GM13977 (cell line): Measurements from ENCODE around the gene PRSS27.
"Not testable (repeated sequence)": the region's sequence is repeated elsewhere in the genome, so short reads cannot be mapped to it uniquely, and the experiment has no call there.

Source experiments
- DNase-seq: peaks from one replicate; pipeline ENCODE4 v3.0.0; 2012; ENCODE audit warnings: low spot score
- in situ Hi-C: fragments of 300-500 bp; cut with MboI; formaldehyde crosslinking; loops from one replicate; pipeline ENCODE4 v1.12.0; 2022; ENCODE audit warnings: low sequenced_read_pairs, low pct_unique_long_range_greater_than_20kb, mixed read lengths, inconsistent platforms; ENCODE audit not compliant: unreplicated experiment
- TF ChIP-seq, protein P1 (sequence below): IDR thresholded peaks from 2 replicates; pipeline ENCODE4 v1.5.1; 2012; ENCODE audit warnings: mild to moderate bottlenecking, control low read depth; ENCODE audit not compliant: insufficient read depth; ENCODE audit errors: extremely low read depth, missing control alignments

PRSS27 gene

DNA sequence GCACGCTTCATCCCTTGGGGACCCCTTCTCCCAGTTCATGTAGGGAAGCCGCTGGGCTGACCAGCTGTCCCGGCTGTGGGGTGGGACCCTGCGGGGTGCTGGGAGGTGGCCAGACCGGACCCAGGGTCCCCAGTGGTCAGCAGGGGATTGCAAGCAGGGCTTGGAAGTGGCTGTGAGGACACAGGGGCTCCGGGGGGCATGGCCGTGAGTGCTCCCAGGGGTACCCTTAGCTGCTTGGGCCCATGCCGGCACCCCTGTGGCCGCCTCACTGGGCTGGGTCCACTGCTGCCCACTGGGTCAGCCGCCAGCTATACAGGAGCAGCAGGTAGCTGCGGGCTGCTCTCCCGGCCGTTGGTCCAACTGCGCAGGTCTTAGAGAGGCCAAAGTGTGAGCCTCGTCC, 18.8 kb downstream of the PRSS27 start:
- TF ChIP-seq, protein P1, sequence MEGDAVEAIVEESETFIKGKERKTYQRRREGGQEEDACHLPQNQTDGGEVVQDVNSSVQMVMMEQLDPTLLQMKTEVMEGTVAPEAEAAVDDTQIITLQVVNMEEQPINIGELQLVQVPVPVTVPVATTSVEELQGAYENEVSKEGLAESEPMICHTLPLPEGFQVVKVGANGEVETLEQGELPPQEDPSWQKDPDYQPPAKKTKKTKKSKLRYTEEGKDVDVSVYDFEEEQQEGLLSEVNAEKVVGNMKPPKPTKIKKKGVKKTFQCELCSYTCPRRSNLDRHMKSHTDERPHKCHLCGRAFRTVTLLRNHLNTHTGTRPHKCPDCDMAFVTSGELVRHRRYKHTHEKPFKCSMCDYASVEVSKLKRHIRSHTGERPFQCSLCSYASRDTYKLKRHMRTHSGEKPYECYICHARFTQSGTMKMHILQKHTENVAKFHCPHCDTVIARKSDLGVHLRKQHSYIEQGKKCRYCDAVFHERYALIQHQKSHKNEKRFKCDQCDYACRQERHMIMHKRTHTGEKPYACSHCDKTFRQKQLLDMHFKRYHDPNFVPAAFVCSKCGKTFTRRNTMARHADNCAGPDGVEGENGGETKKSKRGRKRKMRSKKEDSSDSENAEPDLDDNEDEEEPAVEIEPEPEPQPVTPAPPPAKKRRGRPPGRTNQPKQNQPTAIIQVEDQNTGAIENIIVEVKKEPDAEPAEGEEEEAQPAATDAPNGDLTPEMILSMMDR = no peak
- no peak for DNase-seq
- in situ Hi-C loops = no loop called here

DNA sequence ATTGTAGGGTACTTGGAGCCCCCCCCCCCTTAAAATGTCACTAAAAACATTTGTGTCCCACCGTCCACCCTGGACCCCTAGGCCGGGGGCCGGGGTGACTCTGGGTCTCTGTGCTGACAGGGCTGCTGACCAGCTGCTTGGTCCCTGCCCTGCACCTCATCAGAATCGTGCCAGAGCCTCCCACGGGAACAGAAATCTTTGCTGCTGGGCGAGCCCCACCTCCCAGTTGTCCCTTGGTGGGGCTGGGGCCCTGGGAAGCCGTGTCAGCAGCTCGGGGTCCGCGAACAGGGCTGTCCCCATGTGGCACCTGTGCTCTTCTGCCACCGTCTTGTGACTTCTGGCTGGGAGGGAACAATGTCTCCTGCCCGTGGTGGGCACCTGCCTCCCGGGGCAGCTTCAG, 19.2 kb downstream of the PRSS27 start:
- TF ChIP-seq, protein P1 = no peak
- no peak for DNase-seq
- in situ Hi-C loops = no loop called here

DNA sequence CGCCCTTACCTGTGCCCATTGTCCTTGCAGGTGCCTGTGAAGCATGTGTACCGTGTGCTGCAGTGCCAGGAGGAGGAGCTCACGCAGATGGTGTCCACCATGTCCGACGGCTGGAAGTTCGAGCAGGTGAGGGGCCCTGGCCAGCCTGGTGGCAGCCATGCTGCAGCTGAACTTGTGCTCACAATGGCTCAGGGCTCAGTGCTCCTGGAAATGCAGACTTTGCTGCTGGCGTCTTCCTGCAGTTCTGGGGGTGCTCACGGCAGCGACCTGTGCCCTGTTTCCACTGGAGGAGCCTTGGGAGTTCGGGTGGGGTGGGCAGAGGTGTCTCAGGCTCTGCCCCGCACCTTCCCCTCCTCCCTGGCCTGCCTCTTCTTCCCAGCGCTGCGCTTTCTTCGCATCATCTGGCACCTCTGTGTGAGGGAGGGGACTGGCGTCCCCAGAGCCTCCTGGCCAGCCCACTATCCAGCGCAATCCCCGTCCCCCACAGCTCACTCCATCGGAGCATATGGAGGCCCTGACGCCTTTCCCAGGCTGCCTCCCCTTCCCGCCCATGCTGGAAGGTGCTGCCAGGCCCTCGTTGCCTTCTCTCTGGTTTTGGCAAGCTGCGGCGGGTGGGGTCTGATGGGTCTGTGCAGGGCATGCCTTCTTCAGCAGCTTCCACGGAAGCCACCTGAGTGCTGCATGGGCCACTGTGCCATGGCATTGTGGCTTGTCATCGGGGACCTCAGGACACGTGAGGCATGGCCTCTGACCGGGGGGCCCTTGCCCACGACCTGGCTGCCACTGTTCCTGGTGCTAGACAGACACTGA, 20.0 kb downstream of the PRSS27 start:
- no peak for DNase-seq
- in situ Hi-C loops = no loop called here
- TF ChIP-seq, protein P1 = no peak

DNA sequence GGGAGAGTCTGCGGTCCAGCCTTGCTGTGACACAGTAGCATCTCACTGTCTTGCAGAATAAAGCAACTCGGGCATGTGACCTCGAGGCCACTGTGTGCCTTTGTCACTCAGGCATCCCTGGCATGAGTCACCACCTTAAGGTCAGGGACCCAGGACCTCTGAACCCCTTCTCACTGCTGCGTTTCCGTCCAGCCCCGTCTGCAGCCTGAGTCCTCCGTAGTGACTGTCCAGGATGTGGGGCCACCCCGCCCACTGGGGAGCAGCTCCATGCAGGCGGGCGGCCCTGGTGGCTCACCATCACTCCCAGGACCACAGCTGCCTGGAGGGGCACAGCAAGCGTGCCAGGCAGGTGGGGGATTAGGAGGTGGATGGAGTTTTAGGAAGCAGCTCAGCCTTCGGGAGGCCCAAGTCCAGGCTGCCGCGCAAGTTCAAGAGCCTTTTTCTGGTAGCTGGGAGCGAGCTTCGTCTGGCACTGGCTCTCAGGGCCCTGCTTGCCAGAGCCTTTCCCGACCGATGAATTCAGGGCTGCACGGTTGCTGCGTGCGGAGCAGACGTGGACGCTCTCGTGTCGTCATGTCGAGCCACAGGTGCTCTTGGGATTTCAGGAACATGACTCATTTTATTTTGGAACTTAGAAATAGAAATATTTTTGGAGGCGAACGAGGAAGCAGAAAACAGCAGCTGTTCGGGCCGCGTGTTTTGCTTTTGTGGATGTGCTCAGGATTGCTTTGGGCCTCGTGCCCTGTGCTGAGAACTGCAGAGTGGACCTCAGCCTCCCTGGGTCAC, 20.9 kb downstream of the PRSS27 start:
- TF ChIP-seq, protein P1 = no peak
- DNase-seq = no peak
- in situ Hi-C loops = no loop called here

DNA sequence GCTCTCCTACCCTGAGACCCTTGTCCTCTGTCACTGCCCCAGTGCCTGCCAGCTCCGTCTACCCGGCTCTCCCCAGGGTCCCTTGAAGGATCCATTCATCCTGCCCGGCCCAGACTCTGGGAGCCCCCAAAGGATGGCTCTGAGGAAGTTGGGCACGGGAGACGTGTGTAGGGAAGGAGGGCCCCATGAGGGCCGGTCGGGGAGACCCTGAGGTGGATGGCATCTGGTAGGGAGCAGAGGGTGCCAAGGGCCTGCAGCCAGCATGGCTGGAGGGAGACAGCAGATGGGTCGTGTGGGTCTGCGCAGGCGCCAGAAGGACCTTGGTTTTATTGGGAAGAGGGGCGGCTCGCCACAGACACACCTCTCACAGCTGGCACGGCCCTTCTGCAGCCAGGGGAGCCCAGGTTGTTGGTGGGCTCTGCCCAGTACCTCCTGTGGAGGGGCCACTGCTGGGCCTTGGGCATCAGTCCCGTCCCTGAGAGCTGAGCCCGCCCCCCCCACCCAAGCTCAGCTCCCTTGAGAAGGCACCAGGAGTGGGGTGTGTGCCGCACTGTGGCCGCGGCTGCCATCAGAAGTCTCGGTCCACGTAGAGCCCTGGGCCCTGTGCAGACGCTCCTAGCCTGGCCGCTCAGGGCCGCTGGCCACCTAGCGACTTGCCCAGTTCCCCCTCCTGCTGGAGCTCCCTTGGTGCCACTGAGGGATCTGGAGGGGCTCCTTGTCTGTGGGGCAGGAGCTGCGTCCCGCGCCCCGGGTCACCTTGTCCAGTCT, 21.7 kb downstream of the PRSS27 start:
- no peak for DNase-seq
- in situ Hi-C loops = no loop called here
- TF ChIP-seq, protein P1 = no peak

DNA sequence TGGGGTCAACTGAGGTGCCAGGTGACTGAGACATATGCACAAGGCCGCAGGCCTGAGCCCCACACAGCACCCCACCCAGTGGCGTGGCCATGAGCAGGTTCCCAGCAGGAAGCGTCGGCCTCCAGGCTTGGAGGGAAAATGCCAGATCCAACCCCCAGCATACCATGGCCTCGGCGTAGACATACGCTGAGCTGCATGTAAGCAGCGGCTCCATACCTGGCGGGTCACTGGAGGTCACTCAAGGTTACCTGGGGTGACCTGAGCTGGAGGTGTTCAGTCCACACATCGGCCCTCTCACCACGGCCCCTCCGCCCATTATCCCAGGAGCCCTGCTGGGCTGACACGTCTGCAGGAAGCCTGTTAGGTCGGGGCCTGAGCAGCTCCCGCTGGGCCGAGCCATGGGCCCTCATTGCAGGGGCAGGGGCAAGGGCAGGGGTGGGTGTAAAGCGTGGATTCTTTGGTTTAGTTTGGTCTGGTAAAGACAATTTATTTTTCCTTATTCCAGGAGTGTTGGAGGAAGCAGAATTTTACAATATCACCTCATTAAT, 22.5 kb downstream of the PRSS27 start:
- no peak for DNase-seq
- TF ChIP-seq, protein P1 = no peak

DNA sequence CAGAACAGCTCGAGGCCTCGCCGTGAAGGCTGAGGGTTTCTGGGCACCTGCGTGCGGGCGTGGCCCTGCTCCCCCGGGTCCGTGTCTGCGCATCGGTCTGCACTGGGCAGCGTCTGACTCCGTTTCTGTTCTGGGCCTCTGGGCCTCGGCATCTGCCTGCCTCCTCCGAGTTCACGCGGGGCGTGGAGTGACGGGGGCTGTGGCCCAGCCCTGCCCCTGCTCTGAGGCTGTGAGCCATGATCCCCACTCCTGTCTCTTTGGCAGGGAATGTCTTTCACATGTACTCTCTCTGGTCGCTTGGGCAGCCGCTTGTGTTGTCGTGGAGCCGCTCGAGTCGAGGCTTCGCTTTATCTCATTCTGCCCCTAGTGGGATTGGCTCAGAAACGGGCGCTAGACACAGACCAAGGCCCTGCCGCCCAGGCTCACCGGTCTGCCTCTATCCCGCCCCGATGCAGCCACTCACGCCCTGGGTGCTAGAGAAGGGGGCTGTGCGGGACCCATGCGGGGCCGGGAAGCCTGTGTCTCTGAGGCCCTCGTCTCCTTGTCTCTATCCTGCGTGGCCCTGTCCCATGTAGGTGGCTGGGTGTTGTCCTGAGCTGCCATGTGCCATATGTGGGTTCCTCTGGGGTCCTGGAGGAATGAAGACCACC, 23.3 kb downstream of the PRSS27 start:
- DNase-seq, in situ Hi-C loops: not testable (repeated sequence)

More for the DNA sequence above, 22.5 kb downstream of the PRSS27 start:
- in situ Hi-C loops = no loop called here
